DMS53 treated with DMSO at 0.1 percent for 48 hours (cell line): Measurements from ENCODE around the gene ADTRP.

Experiments
- DNase-seq: peaks from one replicate; lab custom pipeline; 2025; ENCODE audit not compliant: unreplicated experiment; lab: John Stamatoyannopoulos, UW

ADTRP gene

GRCh38 chr6:11778648-11779328, at the start of gene ADTRP:
ADTRP (minus strand) TSS chr6:11778803; CDS start chr6:11778759, 44 bp downstream.
- no peak for DNase-seq

DNA sequence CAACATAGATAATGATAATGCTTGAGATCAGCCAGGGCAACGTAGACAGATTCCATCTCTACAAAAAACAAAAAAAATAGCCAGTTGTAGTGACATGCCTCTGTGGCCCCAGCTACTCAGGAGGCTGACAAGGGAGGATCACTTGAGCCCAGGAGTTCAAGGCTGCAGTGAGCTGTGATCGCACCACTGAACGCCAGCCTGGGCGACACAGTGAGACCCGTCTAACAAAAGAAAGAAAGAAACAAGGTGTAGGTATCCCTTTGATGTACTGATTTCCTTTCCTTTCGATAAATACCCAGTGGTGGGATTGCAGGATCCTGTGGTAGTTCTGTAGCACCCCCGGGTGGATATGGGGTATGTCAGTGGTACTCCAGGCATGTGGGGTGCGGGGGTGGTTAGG, 48.2 kb upstream of the ADTRP start:
- no peak for DNase-seq

DNA sequence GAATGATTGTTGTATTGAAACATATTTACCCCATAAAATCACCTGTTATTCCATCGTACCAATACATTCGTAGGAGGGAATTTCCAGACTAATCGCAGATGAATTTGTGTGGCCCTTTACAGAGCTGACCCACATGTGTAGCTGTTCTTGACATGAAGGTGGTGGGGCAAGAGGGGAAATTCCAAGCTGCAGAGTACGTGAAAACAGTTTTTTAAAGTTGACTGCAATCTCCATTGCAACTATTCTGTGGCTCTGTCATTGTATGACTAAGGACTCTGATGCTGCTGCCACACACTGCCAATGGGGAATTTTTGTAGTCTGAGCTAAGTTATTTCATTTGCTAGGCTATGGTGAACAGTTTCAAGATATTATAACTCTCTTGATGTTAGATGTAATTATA, 46.4 kb upstream of the ADTRP start:
- DNase-seq: no peak

GRCh38 chr6:11822346-11822745, 43.7 kb upstream of the ADTRP start:
- DNase-seq: no peak

GRCh38 chr6:11821781-11822180, 43.2 kb upstream of the ADTRP start:
- DNase-seq: no peak

DNA sequence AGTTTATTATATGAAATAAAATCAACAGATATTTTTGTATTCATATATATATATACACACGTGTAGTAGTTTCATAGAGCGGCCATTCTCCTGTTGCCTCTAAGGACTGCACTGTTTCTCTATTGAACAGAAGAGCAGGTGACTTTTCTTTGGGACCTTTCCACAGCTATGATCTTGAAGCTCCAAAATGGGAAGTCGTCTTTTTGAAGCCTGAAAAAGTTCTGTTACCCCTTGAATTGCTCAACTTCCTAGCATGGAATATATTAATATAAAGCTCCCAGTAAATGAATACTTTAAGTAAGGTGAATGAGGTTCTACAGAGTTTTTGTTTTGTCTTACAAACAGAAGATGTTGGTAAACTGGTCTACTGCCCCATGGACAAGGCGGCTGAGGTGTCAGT, 42.2 kb upstream of the ADTRP start:
- no peak for DNase-seq

GRCh38 chr6:11819486-11819885, 40.9 kb upstream of the ADTRP start:
- no peak for DNase-seq

GRCh38 chr6:11815231-11815630, 36.6 kb upstream of the ADTRP start:
- peak; percentile 9 for DNase-seq

- no peak for DNase-seq
Measured at GRCh38 chr6:11814819-11815218, 36.2 kb upstream of the ADTRP start.

DNA sequence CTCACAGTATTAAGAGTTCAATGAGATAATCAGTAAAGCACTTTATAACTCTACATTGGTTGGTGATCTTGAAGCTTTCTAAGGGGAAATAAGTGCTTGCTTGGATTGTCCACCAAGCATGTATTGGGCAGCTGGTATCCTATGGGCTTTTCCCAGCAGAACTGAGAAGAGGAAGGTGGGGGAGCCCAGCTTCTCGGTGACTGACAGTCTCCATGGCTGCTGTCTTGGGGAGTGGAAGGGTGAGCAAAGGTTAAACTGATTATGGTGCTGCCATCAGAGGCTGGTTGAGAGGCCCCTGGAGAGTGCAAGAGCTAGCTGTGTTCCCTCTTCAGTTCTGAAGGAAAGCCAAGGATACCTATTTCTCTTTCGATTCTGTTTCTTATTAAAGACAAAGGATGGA, 35.5 kb upstream of the ADTRP start:
- no peak for DNase-seq

DNA sequence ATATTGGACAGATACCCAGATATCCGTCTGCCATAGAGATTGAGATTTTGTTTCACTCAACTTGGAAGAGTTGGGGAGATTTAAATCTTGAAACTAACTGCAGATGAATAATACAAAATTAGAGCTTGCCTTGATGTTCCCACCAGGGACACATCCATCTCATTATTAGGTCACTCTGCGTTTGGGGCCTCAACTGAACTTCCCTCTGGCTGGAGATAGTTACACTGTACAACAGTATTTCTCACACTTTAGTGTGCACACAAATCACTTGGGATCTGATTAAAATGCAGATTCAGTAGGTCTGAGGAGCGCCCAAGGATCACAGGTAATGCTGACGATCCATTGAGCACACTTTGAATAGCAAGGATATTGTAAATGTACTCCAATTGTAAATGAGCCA, 35.0 kb upstream of the ADTRP start:
- no peak for DNase-seq

DNA sequence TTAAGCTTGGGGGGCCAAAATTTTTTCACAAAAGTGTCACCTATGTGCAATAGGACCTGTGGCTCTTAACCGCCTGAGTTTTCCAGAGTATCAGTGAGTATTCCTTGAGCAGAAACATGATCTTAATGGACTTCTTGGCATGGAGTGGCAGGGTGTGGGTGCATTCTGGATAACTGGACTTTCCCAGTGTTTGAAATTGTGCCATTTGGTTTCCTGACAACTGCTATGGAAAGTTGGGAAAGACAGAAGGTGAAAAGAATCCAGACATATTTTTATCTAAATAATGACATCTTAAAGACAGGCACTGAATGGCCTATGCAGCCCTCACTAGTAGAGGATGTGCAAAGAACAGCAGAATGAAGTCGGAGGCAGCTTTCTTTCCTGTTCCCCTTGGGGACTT, 34.3 kb upstream of the ADTRP start:
- DNase-seq: no peak

- DNase-seq: no peak
Measured at GRCh38 chr6:11812439-11812838, 33.8 kb upstream of the ADTRP start.

DNA sequence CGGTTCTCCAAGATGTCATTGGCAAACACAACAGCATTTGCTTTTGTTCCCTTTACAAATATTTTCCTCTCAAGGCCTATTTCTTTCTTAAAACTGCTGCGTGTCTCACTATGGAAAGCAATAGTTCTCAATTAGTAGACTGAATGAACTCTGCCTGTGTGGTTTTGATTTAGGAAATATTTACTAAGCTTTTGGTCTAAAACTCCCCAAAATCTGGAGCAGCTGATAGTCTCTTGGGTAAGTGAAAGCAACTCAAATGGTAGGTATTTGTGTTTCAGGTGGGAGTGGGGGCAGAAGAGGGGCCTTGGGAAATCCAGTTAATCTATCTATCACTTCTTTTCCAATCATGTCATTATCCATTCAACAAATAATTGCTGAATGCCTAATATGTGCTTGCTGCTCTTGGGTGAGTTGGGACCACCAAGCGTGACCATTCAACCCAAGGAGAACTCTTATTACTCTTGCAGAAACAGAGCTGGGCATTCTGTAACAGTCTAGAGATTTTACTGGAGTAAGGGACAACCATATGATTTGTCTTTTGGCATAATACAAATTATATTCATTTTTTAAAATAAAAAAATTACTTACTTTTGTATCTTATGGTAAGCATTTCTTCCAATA, 33.2 kb upstream of the ADTRP start:
- no peak for DNase-seq

DNA sequence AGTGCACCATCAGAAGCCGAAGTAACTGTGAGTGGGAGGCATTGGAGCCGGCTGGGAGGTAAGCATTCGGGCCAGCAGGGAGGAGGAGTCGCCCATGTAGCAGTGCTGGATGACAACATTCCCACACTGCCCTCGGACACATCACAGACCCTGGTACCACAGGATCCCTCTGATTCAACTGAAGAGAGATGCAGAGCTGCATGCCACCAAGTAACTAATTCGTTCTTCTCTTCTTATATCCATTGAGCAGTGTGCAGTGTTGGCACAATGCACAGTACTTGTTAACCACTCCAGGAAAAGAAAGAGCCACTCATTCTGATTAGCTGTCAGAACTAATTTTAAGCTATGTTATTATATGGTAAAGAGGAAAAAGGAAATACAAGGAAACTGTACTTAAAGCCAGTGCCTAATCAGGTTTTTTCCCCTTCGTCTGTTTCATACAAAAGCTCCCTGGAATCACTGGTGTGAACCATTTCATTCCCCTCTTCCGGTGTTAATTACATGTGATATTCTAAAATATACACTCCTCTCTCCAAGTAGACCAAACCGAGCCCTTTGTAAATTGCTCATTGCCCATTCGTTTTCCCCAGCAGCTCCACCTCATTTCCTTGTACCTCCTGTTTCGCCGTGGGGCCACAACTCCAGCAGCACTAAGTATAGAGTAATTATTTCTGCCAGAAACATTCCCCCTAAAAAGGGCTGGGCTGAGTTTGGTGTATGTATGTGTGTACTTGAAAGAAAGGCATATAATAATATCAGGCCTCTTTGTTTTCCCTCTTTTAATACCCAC, 32.4 kb upstream of the ADTRP start:
- DNase-seq: no peak

GRCh38 chr6:11810039-11810541, 31.5 kb upstream of the ADTRP start:
- DNase-seq: peak; percentile 56

DNA sequence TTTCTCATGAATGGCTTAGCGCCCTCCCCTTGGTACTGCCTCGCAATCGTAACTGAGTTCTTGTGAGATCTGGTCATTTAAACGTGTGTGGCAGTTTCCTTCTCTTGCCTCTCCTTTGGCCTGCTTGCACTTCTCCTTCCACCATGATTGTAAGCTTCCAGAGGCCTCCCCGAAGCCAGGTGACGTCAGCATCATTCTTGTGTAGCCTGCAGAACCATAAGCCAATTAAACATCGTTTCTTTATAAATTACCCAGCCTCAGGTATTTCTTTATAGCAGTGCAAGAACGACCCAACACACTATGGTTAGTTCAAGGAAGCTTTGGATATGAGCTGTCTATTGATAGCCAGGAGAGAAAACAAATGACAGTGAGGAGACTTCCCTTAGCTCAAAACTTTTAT, 29.5 kb upstream of the ADTRP start:
- no peak for DNase-seq

DNA sequence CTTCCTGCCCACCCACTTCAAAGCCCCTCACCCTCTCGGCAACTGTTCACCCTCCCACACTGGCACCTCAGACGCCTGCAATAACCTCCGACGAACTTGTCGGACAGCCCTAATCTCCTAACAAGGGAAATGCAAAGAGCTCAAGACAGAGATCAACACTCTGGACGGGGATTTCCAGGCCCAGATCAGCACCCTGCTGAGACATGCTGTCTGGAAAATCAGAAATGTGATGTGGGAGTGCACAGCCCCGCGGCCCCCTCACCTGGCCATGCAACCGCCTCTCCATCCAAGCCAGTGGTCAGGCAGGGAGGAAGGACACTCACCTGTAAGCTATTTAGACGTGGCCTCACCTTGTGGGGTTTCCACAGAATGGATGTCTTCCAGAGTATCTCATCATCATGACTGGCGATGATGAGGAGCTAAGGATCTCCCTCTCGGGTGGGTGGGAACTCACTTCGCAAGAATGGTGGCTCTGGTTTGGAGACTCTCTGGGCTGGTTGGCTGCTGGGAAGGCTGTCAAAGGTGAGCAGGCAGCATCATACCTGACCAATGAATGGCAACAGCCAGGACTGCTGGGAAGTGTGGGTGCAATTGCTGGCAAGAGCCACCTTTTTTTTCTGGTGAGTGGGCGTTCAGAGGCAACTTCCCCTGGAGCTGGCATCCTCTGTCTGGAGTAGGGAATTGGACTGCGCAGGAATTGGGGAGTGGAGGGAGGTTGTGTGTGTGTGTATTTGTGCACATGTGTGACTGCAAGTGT, 28.1 kb upstream of the ADTRP start:
- no peak for DNase-seq

DNA sequence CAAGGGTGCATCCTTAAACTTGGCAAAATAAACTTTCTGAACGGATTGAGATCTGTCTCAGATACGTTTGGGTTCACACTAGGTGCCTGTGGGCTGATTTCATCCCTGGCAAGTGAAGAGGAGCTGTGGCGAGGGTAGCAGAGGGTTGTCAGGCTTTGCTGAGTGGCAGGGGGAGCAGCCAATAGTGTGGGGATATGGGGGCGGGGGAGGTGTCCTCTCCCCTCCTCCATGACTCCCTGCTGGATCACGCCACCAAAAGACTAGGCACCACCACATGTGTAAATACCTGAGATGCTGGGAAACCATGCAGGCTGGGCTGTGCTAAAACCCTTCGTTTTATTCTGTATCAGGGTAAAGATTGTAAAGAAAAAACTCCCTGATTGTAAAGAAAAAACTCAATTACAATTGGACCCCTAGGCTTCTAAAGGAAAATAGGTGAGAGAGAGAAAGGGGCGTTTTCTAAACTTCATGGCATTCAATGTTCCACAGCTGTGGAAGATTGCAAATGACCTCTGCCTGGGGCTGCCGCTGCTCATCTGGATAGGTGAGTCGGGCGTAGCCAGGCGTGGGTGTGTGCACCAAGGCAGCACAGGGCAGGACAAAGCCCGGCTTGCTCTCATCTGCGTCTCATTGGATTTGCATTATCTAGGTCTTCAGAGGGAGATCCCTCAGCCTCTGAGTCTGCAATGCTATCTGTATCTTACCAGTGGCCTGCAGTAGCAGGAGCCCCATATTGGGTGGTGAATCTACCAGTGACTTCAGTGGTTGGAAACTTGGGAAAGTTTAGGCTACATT, 26.9 kb upstream of the ADTRP start:
- no peak for DNase-seq

GRCh38 chr6:11804701-11805100, 26.1 kb upstream of the ADTRP start:
- DNase-seq: no peak

DNA sequence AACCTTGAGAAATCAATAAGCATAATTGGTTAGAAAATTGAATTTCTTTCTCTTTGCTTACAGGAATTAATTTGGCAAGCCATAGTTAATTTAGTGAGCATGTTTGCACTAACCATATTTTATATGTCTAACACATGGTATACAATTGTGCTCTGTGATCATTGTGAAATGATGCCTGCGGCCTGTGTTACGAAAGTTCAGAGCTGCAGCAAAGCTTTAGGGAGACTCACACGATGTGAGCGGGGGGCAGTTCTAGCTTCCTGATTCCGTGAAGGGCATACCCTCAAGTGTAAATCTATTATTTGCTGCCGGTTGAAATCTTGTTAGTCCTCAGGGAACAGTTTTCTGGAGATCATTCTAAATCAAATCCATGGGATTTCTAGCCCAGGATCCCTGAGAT, 25.5 kb upstream of the ADTRP start:
- no peak for DNase-seq
